DOHH2 (cell line): ENCODE measurements around the gene PSD4.

Experiments used
- H3F3A ChIP-seq: fragments of 200-600 bp; sonication (generic), shearing (Covaris generic); 2 replicates; pipeline ENCODE4 v1.6.0; 2016; ENCODE audit warnings: antibody characterized with exemption, mild to moderate bottlenecking; ENCODE audit not compliant: control insufficient read depth, insufficient read depth
- H3K27ac ChIP-seq: fragments of 200-600 bp; sonication (generic); 2 replicates; pipeline ENCODE4 v1.5.1; 2014; ENCODE audit warnings: low read depth, mild to moderate bottlenecking, low read length, moderate library complexity
- H3K27me3 ChIP-seq: fragments of 200-600 bp; sonication (generic); 2 replicates; pipeline ENCODE4 v1.6.1; 2014; ENCODE audit warnings: mild to moderate bottlenecking, low read length, mixed read lengths; ENCODE audit not compliant: control insufficient read depth
- H3K36me3 ChIP-seq: fragments of 200-600 bp; sonication (generic); 2 replicates; pipeline ENCODE4 v1.6.1; 2014; ENCODE audit warnings: mild to moderate bottlenecking, low read length, moderate library complexity, mixed read lengths; ENCODE audit not compliant: control insufficient read depth
- H3K4me1 ChIP-seq: fragments of 200-600 bp; sonication (generic); 2 replicates; pipeline ENCODE4 v1.6.1; 2014; ENCODE audit warnings: mild to moderate bottlenecking, low read length, mixed read lengths; ENCODE audit not compliant: control insufficient read depth
- H3K4me2 ChIP-seq: fragments of 200-600 bp; sonication (generic); 2 replicates; pipeline ENCODE4 v1.6.0; 2014; ENCODE audit warnings: mild to moderate bottlenecking, low read length, moderate library complexity
- H3K4me3 ChIP-seq: fragments of 200-600 bp; sonication (generic); 2 replicates; pipeline ENCODE4 v1.5.1; 2014; ENCODE audit warnings: mild to moderate bottlenecking, low read length, mixed read lengths
- H3K79me2 ChIP-seq: fragments of 200-600 bp; sonication (generic); 2 replicates; pipeline ENCODE4 v1.6.1; 2014; ENCODE audit warnings: mild to moderate bottlenecking, low read length, mixed read lengths; ENCODE audit not compliant: control insufficient read depth
- H3K9me2 ChIP-seq: fragments of 200-600 bp; sonication (generic); replicated peaks from 2 replicates; pipeline ENCODE4 v1.6.1; 2014; ENCODE audit warnings: mild to moderate bottlenecking, low read length, mixed read lengths; ENCODE audit not compliant: control insufficient read depth
- H3K9me3 ChIP-seq: fragments of 200-600 bp; sonication (generic); 2 replicates; pipeline ENCODE4 v1.6.1; 2014; ENCODE audit warnings: antibody characterized with exemption, low read length, mixed read lengths; ENCODE audit not compliant: control insufficient read depth, insufficient read depth
- H4K20me1 ChIP-seq: fragments of 200-600 bp; sonication (generic); 2 replicates; pipeline ENCODE4 v1.6.0; 2014; ENCODE audit warnings: low read depth, mild to moderate bottlenecking, antibody characterized with exemption, low read length, moderate library complexity; ENCODE audit not compliant: control insufficient read depth, insufficient read depth
- EZH2phosphoT487 ChIP-seq: fragments of 200-600 bp; sonication (generic); IDR thresholded peaks from 2 replicates; pipeline ENCODE4 v1.6.1; 2017; ENCODE audit warnings: borderline replicate concordance, mild to moderate bottlenecking, antibody characterized with exemption, low read length, moderate library complexity, mixed read lengths
- TF ChIP-seq, protein P1 (sequence below): fragments of 200-600 bp; sonication (generic); IDR thresholded peaks from one replicate; pipeline ENCODE4 v1.5.1; 2014; ENCODE audit warnings: antibody characterized with exemption, mild to moderate bottlenecking, low read depth, low read length; ENCODE audit not compliant: poor library complexity, severe bottlenecking

PSD4 gene

DNA sequence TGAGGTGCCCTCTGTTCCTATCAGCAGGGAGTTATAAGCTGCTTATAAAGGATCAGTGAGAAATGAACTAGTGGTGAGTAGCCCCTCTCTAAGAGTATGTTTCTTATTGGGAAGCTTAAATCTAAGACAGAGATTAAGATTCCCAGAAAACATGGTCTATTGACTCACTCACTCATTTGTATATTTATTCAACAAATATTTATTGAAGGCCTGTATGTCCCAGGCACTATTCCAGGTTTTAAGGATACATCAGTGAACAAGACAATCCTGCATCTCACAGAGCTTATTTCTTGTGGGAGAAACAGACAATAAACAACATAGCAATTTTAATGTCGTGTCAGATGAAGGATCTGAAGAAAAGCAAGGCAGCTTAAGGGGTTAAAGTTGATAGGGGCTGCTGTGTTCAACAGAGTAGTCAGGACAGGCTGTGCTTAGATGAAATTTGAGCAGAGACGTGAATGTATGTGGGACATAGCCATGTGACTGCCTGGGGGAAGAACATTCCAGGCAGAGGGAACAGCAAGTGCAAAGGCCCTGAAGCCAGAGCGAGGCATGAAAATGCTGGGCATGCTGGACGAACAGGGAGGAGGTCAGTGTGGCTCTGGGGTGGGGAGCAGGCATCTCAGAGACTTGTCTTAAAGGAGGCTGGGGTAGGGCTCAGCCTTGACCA is 14.8 kb upstream of the PSD4 start:
- H3K4me2 ChIP-seq, result no peak overlapping the region
- no peaks in the 10 kb centered on the region for H4K20me1 ChIP-seq
- H3K9me2 ChIP-seq, result no peaks in the 10 kb centered on the region
- peaks cover 21% of the 10 kb centered on the region for H3K4me1 ChIP-seq
- peaks cover 24% of the 10 kb centered on the region for H3K27me3 ChIP-seq
- no peak for TF ChIP-seq EZH2phosphoT487
- TF ChIP-seq, protein P1, sequence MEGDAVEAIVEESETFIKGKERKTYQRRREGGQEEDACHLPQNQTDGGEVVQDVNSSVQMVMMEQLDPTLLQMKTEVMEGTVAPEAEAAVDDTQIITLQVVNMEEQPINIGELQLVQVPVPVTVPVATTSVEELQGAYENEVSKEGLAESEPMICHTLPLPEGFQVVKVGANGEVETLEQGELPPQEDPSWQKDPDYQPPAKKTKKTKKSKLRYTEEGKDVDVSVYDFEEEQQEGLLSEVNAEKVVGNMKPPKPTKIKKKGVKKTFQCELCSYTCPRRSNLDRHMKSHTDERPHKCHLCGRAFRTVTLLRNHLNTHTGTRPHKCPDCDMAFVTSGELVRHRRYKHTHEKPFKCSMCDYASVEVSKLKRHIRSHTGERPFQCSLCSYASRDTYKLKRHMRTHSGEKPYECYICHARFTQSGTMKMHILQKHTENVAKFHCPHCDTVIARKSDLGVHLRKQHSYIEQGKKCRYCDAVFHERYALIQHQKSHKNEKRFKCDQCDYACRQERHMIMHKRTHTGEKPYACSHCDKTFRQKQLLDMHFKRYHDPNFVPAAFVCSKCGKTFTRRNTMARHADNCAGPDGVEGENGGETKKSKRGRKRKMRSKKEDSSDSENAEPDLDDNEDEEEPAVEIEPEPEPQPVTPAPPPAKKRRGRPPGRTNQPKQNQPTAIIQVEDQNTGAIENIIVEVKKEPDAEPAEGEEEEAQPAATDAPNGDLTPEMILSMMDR, result no peak
- no peak overlapping the region for H3K27ac ChIP-seq
- no peaks in the 10 kb centered on the region for H3K9me3 ChIP-seq
- H3F3A ChIP-seq, result peaks cover 9% of the 10 kb centered on the region
- no peaks in the 10 kb centered on the region for H3K36me3 ChIP-seq
- no peaks in the 10 kb centered on the region for H3K79me2 ChIP-seq
- H3K4me3 ChIP-seq, result no peak overlapping the region

DNA sequence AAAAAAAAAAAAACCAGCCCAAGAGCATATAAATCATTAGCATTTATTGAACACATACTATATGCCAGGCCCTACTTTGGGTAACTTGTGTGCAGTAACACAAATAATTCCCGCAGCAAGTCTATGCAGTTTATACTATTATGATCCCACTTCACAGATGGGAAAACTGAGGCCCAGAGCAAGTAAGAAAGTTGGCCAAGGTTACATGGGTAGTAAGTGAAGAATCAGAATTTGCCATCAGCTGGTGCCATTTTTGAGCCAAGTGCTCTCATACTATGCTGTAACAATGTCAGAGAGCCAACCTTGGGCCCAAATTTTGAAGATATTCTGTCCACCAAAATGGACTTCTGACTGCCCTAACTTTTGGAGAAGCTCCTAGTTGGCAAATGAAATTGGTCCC is 13.5 kb upstream of the PSD4 start:
- H3F3A ChIP-seq, result peaks cover 9% of the 10 kb centered on the region
- H3K9me2 ChIP-seq, result no peaks in the 10 kb centered on the region
- H3K27me3 ChIP-seq, result peaks cover 21% of the 10 kb centered on the region
- no peak overlapping the region for H3K4me2 ChIP-seq
- H3K4me3 ChIP-seq, result no peak overlapping the region
- H3K36me3 ChIP-seq, result no peaks in the 10 kb centered on the region
- no peaks in the 10 kb centered on the region for H3K9me3 ChIP-seq
- H4K20me1 ChIP-seq, result no peaks in the 10 kb centered on the region
- H3K4me1 ChIP-seq, result peaks cover 21% of the 10 kb centered on the region
- H3K79me2 ChIP-seq, result no peaks in the 10 kb centered on the region
- no peak overlapping the region for H3K27ac ChIP-seq
- TF ChIP-seq, protein P1, result no peak
- no peak for TF ChIP-seq EZH2phosphoT487

DNA sequence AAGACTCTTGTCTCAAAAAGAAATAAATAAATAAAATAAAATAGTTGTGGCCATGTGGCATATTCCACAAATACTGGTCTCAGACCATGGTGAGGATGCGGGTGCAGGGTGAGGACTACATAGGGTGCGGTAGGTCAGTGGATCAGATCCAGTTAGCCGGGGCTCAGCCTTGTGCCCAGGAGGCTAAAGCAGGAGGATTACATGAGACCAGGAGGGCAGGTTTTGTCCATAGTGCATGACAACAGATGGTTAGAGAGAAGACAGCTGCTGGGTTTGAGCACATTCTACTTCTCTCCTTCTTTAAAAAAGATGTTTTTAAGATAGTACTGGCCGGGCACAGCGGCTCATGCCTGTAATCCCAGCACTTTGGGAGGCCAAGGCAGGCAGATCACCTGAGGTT is 12.8 kb upstream of the PSD4 start:
- no peaks in the 10 kb centered on the region for H4K20me1 ChIP-seq
- H3K9me2 ChIP-seq, result no peaks in the 10 kb centered on the region
- no peak for TF ChIP-seq EZH2phosphoT487
- TF ChIP-seq, protein P1, result no peak
- H3K4me2 ChIP-seq, result no peak overlapping the region
- H3K4me1 ChIP-seq, result peaks cover 21% of the 10 kb centered on the region
- H3K27me3 ChIP-seq, result peaks cover 18% of the 10 kb centered on the region
- H3K27ac ChIP-seq, result no peak overlapping the region
- H3K9me3 ChIP-seq, result no peaks in the 10 kb centered on the region
- H3F3A ChIP-seq, result peaks cover 9% of the 10 kb centered on the region
- H3K4me3 ChIP-seq, result no peak overlapping the region
- no peaks in the 10 kb centered on the region for H3K36me3 ChIP-seq
- H3K79me2 ChIP-seq, result no peaks in the 10 kb centered on the region
